Prostate gland (tissue), 2 donors: ENCODE results near the gene AGBL5.

Experiments
- CTCF ChIP-seq, 4 experiments: fragments of 200-600 bp in 2 of 4; fragments of 450-650 bp in 2 of 4; sonication (generic) in 2 of 4; IDR thresholded peaks; 1 replicate in 3 of 4; 2 replicates in 1 of 4; pipeline ENCODE4 v1.5.1; 2016 to 2019; ENCODE audit warnings: antibody characterized with exemption in 4 of 4, mild to moderate bottlenecking in 2 of 4, moderate library complexity in 2 of 4
- POLR2A ChIP-seq: fragments of 450-650 bp; IDR thresholded peaks from one replicate; pipeline ENCODE4 v1.6.1; 2016; ENCODE audit warnings: antibody characterized with exemption, mild to moderate bottlenecking
- POLR2AphosphoS5 ChIP-seq: sonication (generic); formaldehyde crosslinking; IDR thresholded peaks from one replicate; pipeline ENCODE4 v1.6.1; 2017; ENCODE audit warnings: antibody characterized with exemption

- TF ChIP-seq CTCF (IDR thresholded peaks at IDR 0.05) (no peak), POLR2AphosphoS5 (no peak), POLR2A (no peak)
These were observed 67.3 kb downstream of the AGBL5 start, which contains the start of gene CGREF1 for GRCh38 chr2:27118525-27119329.
